Stimulated activated CD4-positive, alpha-beta T cell treated with anti-CD3 and anti-CD28 coated beads, Interleukin-12 subunit alpha, Interleukin-12 subunit beta, amount 100 ng/mL, for 4 hours (primary cell): ENCODE measurements around the gene PAPPA.

ENCODE experiments used
- DNase-seq: peaks from one replicate; pipeline ENCODE4 v3.0.0-alpha.2; 2020

Gene PAPPA

DNA sequence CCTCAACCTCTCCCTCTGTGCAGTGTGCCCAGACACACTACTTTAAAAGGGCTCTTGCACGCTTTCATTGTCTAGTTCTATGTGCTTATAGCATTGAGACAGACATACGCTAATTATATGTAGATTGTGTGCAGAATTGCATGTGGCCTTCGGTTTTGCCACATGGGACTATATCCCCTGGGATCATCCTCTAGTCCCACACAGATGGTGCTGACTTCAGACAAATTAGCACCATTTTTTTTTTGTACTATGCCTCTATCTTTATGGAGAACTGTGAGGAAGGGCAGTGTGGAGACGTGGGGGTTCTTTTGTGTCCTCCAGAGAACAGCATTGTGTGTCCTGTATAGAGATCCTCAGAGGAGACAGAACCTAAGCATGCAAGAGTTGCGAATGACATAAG, 29.3 kb downstream of the PAPPA start:
- DNase-seq, result no peak

DNA sequence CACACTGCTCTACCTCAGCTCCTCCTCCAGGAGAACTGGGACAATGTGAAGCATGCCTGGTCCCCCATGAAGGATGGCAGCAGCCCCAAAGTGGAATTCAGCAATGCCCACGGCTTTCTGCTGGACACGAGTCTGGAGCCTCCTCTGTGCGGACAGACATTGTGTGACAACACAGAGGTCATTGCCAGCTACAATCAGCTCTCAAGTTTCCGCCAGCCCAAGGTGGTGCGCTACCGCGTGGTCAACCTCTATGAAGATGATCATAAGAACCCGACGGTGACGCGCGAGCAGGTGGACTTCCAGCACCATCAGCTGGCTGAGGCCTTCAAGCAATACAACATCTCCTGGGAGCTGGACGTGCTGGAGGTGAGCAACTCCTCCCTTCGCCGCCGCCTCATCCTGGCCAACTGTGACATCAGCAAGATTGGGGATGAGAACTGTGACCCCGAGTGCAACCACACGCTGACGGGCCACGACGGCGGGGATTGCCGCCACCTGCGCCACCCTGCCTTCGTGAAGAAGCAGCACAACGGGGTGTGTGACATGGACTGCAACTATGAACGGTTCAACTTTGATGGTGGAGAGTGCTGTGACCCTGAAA, 34.1 kb downstream of the PAPPA start:
- DNase-seq, result no peak

DNA sequence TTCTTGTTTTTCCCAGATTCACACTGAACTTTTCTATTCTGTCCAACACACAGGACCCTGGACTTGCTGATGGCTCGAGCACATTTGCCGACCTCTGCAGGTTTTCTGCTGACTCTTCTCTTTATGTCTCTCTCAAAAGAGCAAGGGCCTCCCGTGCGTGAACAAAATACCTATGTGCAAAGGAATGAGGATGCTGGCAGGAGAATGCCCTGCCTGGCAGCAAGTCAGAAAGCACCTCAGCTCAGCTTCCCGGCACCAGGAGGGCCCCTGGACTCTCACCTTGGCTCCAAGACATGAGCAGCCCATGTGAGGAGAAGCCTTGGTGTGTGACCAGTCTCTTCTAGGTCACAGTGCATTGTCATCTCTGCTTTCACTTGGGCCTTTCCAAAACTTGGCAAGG, 36.1 kb downstream of the PAPPA start:
- DNase-seq, result no peak

DNA sequence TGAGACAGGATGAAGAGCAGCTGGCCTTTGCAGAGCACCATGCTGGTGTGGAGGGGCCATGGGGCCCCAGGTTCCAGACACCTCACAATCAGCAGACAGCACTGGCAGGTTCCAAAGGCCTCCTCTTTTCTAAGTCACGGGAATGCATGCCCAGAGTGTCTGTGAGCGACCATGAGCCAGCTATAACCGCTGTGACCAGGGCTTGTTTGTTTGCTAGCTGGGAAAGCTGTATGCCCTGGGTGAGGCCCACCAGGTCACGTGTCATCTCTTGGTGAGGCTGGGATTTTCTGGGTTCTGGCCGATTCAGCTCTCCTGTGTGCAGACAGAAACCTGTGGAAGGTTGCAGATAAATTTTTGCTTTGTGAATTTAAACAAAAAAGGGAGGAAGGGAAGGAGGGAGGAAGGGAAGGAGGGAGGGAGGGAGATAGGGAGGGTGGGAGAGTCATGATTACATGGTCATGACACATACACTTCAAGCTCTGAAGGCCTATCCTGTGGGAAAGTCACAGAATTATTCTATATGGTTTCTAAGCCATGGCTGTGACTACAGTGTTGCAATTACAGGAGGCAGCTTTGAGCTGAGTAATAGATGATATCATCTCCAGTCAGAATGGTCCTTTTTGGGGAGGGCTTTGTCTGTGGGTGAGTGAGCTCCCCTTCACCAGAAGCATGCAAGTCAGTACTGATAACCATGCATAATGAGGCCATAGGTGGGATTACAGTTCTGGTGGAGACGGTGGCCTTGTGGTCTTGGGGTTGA, 37.2 kb downstream of the PAPPA start:
- no peak for DNase-seq

DNA sequence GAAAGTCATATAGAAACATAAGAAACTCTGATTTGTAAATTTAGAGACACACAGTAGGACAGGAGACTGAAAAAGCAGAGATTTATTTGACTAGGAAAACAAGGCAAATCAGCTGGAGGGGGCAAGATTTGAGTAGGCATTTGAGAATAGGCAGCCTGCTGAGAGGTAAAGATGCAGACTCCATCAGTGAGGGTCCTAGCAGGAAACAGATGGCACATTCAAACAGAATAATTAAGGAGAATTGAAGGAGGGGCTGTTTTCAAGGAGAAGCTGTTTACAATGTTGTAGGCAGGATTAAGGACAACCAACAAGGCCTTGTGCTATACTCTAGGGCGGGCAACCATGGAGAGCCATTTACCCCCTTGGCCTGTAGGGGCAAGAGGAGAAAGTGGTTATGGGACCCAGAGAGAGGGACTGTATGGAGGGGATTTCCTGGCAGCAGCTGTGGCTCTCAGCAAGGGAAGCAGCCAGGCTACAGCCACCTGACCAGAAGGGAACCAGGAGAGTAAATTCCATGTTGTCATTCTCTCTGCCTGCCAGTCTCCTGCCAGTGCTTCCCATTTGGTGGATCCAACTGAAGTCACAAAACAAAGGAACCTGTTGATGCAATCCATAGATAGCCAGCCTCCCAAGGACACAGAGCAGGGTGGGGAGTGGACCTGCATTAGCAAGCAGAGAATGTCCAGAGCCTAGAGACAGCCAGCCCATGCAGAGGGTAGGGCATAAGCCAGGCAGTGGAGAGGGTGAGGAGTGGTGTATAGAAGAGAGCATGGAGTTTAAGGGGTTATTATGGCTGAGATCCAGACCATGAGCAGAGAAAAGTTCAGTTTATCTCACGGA, 38.2 kb downstream of the PAPPA start:
- DNase-seq, result no peak

DNA sequence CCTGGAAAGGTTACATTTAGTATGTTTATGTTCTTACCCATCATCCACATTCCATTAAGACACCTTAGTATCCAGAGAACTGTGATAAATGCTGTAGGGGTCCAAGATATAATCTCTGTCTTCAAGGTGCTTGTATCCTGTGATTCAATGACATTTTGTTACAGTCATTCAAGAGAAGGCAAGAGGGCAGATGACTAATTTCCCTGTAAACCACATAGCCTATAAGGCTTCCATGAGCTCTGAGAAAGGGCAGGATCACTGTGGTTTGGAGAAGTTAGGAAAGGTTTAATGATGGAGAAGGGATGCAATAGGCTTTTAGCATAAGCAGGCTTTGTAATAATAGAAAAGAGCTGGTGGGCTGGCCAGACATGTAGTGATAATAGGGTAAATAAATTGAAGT, 40.0 kb downstream of the PAPPA start:
- no peak for DNase-seq

DNA sequence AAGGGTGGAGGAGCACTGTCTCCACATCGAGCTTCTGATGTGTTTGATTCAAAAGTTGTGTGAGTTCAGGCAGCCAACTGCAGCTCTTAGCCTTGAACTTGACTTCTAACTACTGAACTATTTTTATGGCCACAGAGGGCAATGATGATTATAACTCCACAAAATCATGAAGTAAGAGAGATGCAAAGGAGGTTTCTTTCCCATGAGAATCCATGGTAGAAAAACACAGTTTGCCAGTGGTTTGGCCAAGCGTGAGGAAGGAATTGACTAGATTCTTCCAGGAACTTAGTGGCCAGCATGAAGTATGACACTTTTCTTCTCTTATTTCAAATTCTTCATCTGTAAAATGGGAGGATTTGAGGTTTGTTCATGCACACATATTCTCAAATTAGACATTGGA, 43.2 kb downstream of the PAPPA start:
- no peak for DNase-seq

DNA sequence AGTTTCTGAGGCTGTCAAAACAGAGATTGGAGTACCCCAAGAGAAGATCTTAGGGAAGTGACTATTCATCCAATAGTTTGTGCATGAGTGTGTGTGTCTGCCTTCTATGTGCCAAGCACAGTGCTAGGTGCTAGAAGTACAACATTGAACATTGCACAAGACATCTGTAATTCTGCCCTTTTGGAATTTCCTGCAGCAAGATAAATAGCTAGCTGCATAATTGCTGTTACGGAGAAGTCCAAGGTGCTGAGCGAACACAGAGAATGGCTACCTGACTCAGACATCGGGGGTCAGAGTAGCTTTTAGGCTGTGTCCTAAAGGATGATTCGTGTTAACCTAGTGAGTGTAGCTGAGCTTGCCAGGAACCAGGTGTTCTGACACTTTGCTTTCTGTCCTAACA, 44.8 kb downstream of the PAPPA start:
- no peak for DNase-seq

DNA sequence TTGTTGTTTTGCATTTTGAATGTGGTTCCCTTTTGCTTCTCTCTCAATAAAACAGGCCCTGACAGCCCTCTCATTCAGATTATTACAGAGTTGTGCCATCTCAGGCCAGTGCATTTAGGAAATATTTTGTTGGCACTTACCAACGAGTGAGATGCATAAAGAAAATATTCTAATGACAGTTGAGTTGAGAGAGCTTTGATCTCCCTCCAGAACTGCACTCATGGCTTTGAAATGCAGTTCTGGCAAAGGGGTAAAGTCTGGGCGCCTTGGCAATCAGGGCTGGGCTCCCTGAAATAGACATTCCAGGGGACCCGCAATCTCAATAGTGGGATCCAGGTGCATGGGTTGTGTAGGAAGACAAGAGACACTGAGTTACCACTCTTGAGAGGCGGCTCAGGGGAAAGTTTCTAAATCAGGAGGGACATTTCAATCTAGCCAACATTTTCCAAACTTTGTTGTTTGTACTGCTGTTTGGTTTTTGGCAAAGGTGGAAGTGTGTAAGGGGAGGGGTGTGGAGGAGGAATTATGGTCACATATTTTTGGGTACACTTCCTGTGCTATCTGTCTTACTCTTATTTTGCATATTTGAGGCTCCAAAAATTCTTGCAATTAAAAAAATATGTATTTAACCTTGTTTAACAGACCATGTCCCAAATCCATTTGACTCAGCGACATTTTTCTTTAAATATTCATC, 48.8 kb downstream of the PAPPA start:
- no peak for DNase-seq

DNA sequence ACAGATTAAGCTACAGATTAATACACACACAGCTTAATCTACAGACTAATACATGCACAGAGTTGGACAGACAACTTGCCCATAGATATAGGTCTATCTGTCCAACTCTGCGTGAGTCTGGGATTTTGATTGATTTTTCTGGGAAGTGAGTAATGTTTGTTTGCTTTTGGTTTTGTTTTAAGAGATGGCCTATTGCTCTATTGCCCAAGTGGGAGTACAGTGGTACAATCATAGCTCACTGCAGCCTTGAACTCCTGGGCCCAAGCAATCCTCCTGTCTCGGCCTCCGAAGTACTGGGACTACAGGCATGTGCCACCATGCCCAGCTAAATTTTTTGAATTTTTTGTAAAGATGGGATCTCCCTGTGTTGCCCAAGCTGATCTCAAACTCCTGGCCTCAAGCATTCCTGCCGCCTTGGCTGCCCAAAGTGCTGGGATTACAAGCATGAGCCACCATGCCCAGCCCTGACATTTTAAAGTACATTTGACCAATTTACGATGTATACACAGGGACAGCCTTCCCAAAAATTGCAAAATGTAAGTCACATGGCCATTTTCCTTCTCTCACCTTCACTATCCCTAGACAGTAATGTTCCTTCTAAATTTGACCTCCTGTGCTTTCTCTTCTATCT, 50.8 kb downstream of the PAPPA start:
- DNase-seq, result no peak

DNA sequence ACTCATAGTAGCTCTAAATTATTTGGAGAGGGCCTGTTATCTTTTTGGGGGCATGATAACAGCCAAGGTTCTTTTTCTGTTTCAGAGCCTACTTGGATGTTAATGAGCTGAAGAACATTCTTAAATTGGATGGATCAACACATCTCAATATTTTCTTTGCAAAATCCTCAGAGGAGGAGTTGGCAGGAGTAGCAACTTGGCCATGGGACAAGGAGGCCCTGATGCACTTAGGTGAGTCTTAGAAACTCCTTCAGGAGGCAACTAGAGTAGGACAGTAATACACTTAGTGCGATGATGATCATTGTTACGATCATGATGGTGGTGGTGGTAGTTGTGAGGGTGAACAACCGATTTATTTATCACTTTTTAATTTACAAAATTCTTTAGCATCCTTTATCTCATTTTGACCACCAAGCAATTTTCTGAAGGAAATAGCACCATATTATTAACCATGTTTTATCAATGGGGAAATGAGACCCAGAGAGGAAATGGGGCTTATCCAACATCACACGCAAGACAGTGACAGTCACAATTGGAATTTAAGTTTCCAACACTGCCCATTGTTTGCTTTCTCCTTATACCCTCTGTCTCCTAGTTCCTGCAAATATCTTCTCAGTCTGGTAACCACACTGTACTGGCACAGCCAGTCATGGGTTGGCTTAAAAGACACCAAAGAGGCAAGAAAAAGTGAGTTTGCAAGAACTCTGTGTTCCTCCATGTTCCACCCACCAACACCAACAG, 54.0 kb downstream of the PAPPA start:
- DNase-seq, result no peak

DNA sequence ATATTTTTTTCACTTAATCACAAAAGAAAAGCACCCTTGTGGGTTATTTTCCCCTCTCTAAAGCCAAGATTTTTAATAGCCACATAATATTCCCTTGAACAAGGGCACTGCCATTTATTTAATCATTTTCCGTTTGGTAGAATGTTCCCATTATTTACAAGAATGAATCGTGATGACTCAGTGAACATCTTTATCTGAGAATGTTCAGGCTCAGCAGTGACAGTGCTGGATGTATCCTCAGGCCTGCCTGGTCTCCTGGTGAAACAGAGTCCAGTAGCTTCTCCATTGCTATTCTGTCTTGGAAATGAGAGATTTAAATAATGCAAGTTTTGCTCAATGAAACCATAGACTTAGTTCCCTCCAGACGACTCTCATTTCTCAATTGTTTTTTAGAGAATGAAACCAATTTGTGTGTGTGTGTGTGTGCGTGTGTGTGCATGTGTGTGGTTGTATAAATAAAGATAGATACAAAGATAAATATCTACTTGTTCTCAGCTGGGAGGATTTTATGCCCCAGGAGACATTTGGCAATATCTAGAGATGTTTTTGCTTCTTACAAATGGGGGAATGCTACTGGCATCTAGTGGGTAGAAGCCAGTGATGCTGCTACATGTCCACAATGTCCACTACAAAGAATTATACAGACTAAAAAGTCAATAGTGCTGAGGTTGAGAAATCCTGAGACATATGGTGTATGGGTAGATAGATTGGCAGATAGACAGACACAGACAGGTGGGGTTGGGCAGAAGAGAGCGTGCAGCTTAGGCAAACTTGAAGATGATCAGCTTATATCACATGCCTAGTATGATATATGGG, 55.0 kb downstream of the PAPPA start:
- DNase-seq, result no peak

DNA sequence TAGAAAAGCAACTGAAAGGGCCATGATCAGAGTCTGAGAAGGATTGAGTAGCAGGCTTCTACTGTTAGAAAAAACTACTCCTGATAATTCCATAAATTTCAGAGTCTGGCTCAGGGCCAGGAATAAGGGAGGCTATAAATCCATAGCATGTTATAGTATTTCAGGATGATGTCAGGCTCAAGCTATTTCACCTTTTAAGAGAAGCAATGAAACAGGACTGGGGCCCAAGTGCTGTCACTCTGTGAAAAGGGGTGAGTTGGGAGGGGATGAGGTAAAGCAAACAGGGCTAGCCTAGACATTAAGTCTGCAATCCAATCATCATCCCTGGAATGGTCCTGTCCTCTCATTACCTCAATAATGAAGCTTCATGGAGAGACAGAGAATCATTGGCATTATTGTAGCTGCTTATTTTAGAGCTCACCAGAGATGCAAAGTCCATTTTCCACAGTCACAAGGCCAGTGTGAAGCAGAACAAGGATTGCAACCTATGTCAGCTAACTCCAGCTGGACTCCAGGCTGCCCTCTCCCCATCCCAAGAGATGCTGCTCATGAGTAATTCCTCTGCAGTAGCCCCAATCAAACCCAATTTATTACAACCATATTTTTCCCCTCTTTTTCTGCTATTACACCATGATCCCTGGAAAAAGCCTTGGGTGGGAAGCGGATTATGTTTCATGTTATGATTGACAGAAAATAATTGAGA, 56.0 kb downstream of the PAPPA start:
- DNase-seq, result no peak

DNA sequence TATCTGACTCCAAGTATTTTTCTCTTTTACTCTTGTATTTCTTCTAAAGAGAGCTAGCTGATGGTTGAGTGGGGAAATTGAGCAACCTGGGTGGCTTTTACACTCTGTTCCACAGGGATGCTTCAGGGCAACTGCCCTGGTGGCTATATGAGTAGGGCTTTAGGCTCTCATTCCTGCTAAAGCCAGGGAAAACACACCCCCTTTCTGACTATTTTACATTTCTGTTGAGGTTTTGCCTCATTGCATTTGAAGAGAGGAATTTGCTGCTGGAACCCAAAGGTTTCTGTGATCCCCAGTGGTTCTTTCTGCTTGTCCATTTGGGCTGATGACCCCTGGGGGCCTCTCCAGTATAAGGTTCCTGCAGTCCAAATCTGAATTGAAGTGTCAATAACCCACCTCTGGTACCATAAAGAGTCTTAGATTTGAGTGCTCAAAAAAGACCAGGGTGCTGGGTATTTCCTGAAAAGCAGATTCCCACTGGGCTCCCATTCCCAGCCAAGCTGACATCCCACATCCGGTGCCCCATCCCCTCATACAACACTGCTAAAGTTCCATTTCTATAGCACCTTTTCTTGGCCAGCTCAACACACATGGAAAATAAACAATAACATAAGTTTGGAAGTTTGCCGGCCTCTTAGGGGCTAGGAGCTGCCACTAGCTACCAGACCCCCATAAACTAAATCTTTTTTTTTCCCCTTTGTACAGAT, 59.5 kb downstream of the PAPPA start:
- no peak for DNase-seq

DNA sequence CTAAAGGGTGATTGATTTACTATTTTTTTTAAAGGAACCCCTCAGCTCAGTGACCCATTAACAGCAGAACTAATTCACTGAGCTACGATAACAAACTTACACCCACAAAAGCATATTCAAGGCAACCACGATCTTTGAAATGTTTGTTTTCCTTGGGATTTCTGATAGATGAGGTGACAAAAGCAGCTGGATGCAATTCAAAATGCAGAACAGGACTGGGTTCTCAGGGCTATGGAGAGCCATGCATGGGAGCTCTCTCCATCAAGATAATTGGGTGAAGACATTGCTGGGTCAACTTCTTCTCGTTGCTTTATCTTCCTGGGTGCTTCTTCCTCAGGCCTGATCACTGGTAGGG, 60.1 kb downstream of the PAPPA start:
- no peak for DNase-seq

DNA sequence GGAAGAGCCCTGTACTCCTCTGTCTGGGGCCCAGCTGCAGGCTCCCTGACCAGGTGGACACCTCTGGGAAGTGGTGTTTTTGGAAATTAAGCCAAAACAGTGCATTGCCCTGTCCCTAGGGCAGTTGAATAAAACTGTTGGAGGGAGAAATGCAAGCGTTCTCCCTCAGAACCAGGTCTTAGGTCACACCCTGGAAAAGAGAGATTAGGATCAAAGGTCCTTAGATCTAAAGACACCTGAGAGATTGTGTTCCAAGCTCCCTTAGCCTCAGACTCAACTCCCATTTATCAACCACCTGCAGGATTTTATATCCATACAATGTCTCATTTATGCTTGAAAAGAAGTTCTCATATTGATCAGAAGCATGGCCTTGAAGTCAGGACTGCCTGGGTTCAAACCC, 64.8 kb downstream of the PAPPA start:
- DNase-seq, result no peak

DNA sequence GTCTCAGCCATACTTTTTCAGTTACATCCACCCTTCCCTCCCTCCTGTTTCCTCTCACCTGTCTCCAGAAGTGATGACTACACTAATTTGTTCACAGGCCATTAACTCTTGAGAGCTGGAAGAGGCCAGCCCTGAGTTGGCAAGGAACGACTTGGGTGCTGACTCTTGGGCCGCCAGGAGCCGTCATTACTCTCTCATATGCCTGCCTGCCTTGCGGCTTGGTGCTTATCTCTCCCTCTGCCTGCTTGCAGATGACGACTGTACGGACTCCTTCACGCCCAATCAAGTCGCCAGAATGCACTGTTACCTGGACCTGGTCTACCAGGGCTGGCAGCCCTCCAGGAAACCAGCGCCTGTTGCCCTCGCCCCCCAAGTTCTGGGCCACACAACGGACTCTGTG, 66.1 kb downstream of the PAPPA start:
- DNase-seq, result no peak

DNA sequence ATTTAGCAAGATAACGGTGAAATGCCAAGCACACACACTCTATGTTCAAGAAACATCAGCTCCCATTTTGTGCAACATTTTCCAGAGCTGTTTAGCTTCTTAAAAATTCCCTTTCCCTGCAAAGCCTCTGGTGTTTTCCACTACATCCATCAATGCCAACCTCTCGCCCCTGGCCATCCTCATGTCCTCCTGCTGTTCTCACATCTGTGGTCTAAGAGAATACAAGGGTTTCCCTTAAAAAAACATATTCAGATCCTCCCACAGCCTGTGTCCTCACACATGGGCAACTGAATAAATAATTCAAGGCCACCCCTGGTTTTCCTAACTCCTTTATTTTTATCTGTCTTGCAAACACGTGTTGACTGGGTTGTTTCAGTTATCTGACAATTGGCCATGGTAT, 70.3 kb downstream of the PAPPA start:
- DNase-seq, result no peak

DNA sequence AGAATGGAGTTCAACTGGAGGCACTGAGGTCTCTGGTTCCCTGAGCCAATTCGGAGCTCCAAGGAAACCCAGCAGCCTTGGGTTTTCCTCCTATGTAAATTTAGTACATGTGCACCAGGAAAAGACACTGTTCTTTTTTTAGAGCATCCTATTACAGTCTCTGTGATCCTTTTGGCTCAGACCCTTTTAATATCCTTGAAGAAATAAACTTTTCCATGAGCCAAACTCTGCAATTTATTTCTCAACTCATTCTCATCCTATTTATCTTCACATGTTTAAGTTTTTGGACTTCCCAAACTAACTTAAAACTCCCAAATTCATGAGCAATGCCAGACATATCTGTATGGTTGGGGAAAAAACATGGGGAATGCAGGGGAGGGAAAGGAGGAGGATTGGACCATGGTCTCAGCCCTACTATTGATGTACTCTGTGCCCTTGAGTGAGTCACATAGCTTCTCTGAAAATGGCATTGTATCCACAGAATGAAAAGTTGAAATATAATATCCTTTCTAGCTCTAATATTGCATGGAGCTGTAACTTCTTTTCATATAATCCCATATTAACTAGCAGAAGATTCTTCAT, 76.6 kb downstream of the PAPPA start:
- DNase-seq, result no peak
